Activated naive CD8-positive, alpha-beta T cell treated with anti-CD3 and anti-CD28 coated beads, Interleukin-2, amount 10 ng/mL, durations not matched to agents 7 days and 5 days (primary cell): ENCODE data around the gene HSPA4L. TPM values are rescaled to one million over a fixed set of nuclear protein-coding genes. Genes with fewer than 3 reads are reported as not detected.

ENCODE experiments used
- ATAC-seq: fragments of 150-1000 bp; cut with Tn5 transposase; one replicate; pipeline ENCODE4 v1.10.0; 2021; ENCODE audit warnings: low read depth, moderate library complexity
- POLR2A ChIA-PET: fragments of 350-600 bp; sonication (Branson Sonifier 250); formaldehyde crosslinking; loops from one replicate; lab custom pipeline; 2021; ENCODE audit warnings: antibody characterized with exemption; lab: Charles Lee
- DNase-seq: peaks from one replicate; pipeline ENCODE4 v3.0.0; 2021
- H3K27ac Mint-ChIP-seq: one replicate; pipeline ENCODE4 v1.8.0; 2022; ENCODE audit warnings: mild to moderate bottlenecking, mixed read lengths
- H3K27me3 Mint-ChIP-seq: one replicate; pipeline ENCODE4 v1.8.0; 2022; ENCODE audit warnings: mild to moderate bottlenecking, moderate library complexity, mixed read lengths
- H3K36me3 Mint-ChIP-seq: one replicate; pipeline ENCODE4 v1.8.0; 2021; ENCODE audit warnings: mild to moderate bottlenecking, mixed read lengths
- H3K4me1 Mint-ChIP-seq: one replicate; pipeline ENCODE4 v1.8.0; 2021; ENCODE audit warnings: mixed read lengths
- H3K4me3 Mint-ChIP-seq: one replicate; pipeline ENCODE4 v1.8.0; 2022; ENCODE audit warnings: mild to moderate bottlenecking, moderate library complexity, mixed read lengths
- H3K9me3 Mint-ChIP-seq: one replicate; pipeline ENCODE4 v1.8.0; 2021; ENCODE audit warnings: mixed read lengths
- total RNA-seq, 2 experiments: library from RNA; stranded (reverse); gene quantifications; one replicate each; pipeline ENCODE4 v1.2.3, GENCODE V29; 2021

The HSPA4L gene
- total RNA-seq, 2 experiments from 2014 or later = 0.06 to 0.28 TPM

- Mint-ChIP-seq H3K27ac (no peak overlapping the region), H3K9me3 (peaks cover 16% of the 10 kb centered on the region), H3K36me3 (peaks cover 24% of the 10 kb centered on the region), H3K27me3 (no peaks in the 10 kb centered on the region), H3K4me3 (no peak overlapping the region), H3K4me1 (peaks cover 2% of the 10 kb centered on the region)
- ATAC-seq (no peak), DNase-seq (no peak)
- POLR2A ChIA-PET = no interaction called here
These were observed 74.8 kb downstream of the HSPA4L start for GRCh38 chr4:127856813-127857447.

GRCh38 chr4:127857641-127858040, 75.5 kb downstream of the HSPA4L start:
- Mint-ChIP-seq H3K27ac (no peak overlapping the region), H3K36me3 (peaks cover 28% of the 10 kb centered on the region), H3K9me3 (peaks cover 16% of the 10 kb centered on the region), H3K4me1 (peaks cover 2% of the 10 kb centered on the region), H3K27me3 (no peaks in the 10 kb centered on the region), H3K4me3 (no peak overlapping the region)
- ATAC-seq = no peak
- no peak for DNase-seq
- POLR2A ChIA-PET = no interaction called here

GRCh38 chr4:127868196-127868595, 86.1 kb downstream of the HSPA4L start:
- no peaks in the 10 kb centered on the region for H3K9me3 Mint-ChIP-seq
- DNase-seq (no peak), ATAC-seq (no peak)
- no peak overlapping the region for H3K27ac Mint-ChIP-seq
- peaks cover 7% of the 10 kb centered on the region for H3K4me1 Mint-ChIP-seq
- no peak overlapping the region for H3K4me3 Mint-ChIP-seq
- H3K27me3 Mint-ChIP-seq = peaks cover 1% of the 10 kb centered on the region
- peaks cover 5% of the 10 kb centered on the region for H3K36me3 Mint-ChIP-seq
- POLR2A ChIA-PET = no interaction called here

GRCh38 chr4:127870281-127870680, 88.2 kb downstream of the HSPA4L start:
- no peak for DNase-seq
- no peak overlapping the region for H3K27ac Mint-ChIP-seq
- no peaks in the 10 kb centered on the region for H3K9me3 Mint-ChIP-seq
- peaks cover 8% of the 10 kb centered on the region for H3K36me3 Mint-ChIP-seq
- no peak for ATAC-seq
- peaks cover 7% of the 10 kb centered on the region for H3K4me1 Mint-ChIP-seq
- POLR2A ChIA-PET = no interaction called here
- no peak overlapping the region for H3K4me3 Mint-ChIP-seq
- H3K27me3 Mint-ChIP-seq = peaks cover 1% of the 10 kb centered on the region

- H3K4me1 Mint-ChIP-seq = peaks cover 7% of the 10 kb centered on the region
- no peak overlapping the region for H3K4me3 Mint-ChIP-seq
- H3K27me3 Mint-ChIP-seq = peaks cover 1% of the 10 kb centered on the region
- POLR2A ChIA-PET = no interaction called here
- no peak overlapping the region for H3K27ac Mint-ChIP-seq
- H3K9me3 Mint-ChIP-seq = no peaks in the 10 kb centered on the region
- DNase-seq (no peak), ATAC-seq (no peak)
- H3K36me3 Mint-ChIP-seq = peaks cover 11% of the 10 kb centered on the region
These were observed 88.6 kb downstream of the HSPA4L start for GRCh38 chr4:127870688-127871087.

- peaks cover 18% of the 10 kb centered on the region for H3K36me3 Mint-ChIP-seq
- POLR2A ChIA-PET = no interaction called here
- peaks cover 18% of the 10 kb centered on the region for H3K4me1 Mint-ChIP-seq
- H3K9me3 Mint-ChIP-seq = no peaks in the 10 kb centered on the region
- DNase-seq (no peak), ATAC-seq (no peak)
- no peak overlapping the region for H3K4me3 Mint-ChIP-seq
- H3K27ac Mint-ChIP-seq = no peak overlapping the region
- no peaks in the 10 kb centered on the region for H3K27me3 Mint-ChIP-seq
These were observed 93.7 kb downstream of the HSPA4L start for GRCh38 chr4:127875791-127876190.

- DNase-seq (peak; percentile 95), ATAC-seq (peak; percentile 97)
- peak within 1 kb of the TSS; percentile 92 for H3K4me3 Mint-ChIP-seq
- no peaks in the 10 kb centered on the region for H3K27me3 Mint-ChIP-seq
- peaks cover 20% of the 10 kb centered on the region for H3K36me3 Mint-ChIP-seq
- peak within 1 kb of the TSS; percentile 97 for H3K27ac Mint-ChIP-seq
- H3K4me1 Mint-ChIP-seq = peaks cover 28% of the 10 kb centered on the region
- H3K9me3 Mint-ChIP-seq = no peaks in the 10 kb centered on the region
- POLR2A ChIA-PET = interaction anchor here (0.7 to 4.2 kb wide), 7 partner anchors 9 to 1213 kb away, joined by 3 to 56 read pairs (median 5); partner anchors contain the start of genes ABHD18, HSPA4L, LARP1B and MFSD8
These were observed 98.8 kb downstream of the HSPA4L start, which contains the start of gene PLK4 for GRCh38 chr4:127880763-127881562. Gene PLK4 (plus strand): TSS chr4:127880893. CDS start chr4:127881135, 242 bp downstream.

- ATAC-seq (peak; percentile 19), DNase-seq (no peak)
- Mint-ChIP-seq H3K9me3 (no peaks in the 10 kb centered on the region), H3K4me1 (peaks cover 32% of the 10 kb centered on the region), H3K4me3 (peak overlapping the region; percentile 92), H3K27ac (peak overlapping the region; percentile 97), H3K27me3 (no peaks in the 10 kb centered on the region), H3K36me3 (peaks cover 22% of the 10 kb centered on the region)
- POLR2A ChIA-PET = interaction anchor here (1.1 to 4.2 kb wide), 6 partner anchors 85 to 1212 kb away, joined by 3 to 56 read pairs (median 8); partner anchors contain the start of genes ABHD18, HSPA4L, LARP1B and MFSD8
These were observed 99.4 kb downstream of the HSPA4L start for GRCh38 chr4:127881563-127881864.

- peaks cover 2% of the 10 kb centered on the region for H3K9me3 Mint-ChIP-seq
- H3K27ac Mint-ChIP-seq = no peak overlapping the region
- DNase-seq (no peak), ATAC-seq (no peak)
- no peak overlapping the region for H3K4me3 Mint-ChIP-seq
- H3K4me1 Mint-ChIP-seq = peaks cover 19% of the 10 kb centered on the region
- H3K27me3 Mint-ChIP-seq = no peaks in the 10 kb centered on the region
- POLR2A ChIA-PET = interaction anchor here (0.6 to 1.2 kb wide), 3 partner anchors 9 to 77 kb away, joined by 3 read pairs; partner anchors contain the start of genes ABHD18 and MFSD8
- H3K36me3 Mint-ChIP-seq = peaks cover 42% of the 10 kb centered on the region
These were observed 106.4 kb downstream of the HSPA4L start for GRCh38 chr4:127888559-127888958.

GRCh38 chr4:127889903-127890302, 107.8 kb downstream of the HSPA4L start:
- POLR2A ChIA-PET = interaction anchor here (0.9 to 1.4 kb wide), 2 partner anchors 9 to 75 kb away, joined by 3 to 5 read pairs; partner anchors contain the start of genes ABHD18, MFSD8 and PLK4
- peaks cover 44% of the 10 kb centered on the region for H3K36me3 Mint-ChIP-seq

More at GRCh38 chr4:127889903-127890302, 107.8 kb downstream of the HSPA4L start:
- ATAC-seq = no peak
- Mint-ChIP-seq H3K27ac (no peak overlapping the region), H3K9me3 (peaks cover 2% of the 10 kb centered on the region), H3K4me1 (peaks cover 18% of the 10 kb centered on the region), H3K4me3 (no peak overlapping the region), H3K27me3 (no peaks in the 10 kb centered on the region)
- no peak for DNase-seq

Other genes starting within 250 kb of the HSPA4L start
- under 1 TPM; 0.06 to 0.17 TPM for gene INTU, start 149.4 kb upstream of the HSPA4L start, total RNA-seq
- gene SLC25A31, start 51.9 kb upstream of the HSPA4L start, total RNA-seq = not detected
- gene PLK4, start 98.6 kb downstream of the HSPA4L start, total RNA-seq = 10 to 100 TPM; 35.5 to 39.4 TPM
- 10 to 100 TPM; 27.4 to 28.5 TPM for gene MFSD8, start 182.9 kb downstream of the HSPA4L start, total RNA-seq
- gene ABHD18, start 183.1 kb downstream of the HSPA4L start, total RNA-seq = 10 to 100 TPM; 23.3 to 27.4 TPM